ENCODE results near the gene ADCY2.

Gene ADCY2

DNA sequence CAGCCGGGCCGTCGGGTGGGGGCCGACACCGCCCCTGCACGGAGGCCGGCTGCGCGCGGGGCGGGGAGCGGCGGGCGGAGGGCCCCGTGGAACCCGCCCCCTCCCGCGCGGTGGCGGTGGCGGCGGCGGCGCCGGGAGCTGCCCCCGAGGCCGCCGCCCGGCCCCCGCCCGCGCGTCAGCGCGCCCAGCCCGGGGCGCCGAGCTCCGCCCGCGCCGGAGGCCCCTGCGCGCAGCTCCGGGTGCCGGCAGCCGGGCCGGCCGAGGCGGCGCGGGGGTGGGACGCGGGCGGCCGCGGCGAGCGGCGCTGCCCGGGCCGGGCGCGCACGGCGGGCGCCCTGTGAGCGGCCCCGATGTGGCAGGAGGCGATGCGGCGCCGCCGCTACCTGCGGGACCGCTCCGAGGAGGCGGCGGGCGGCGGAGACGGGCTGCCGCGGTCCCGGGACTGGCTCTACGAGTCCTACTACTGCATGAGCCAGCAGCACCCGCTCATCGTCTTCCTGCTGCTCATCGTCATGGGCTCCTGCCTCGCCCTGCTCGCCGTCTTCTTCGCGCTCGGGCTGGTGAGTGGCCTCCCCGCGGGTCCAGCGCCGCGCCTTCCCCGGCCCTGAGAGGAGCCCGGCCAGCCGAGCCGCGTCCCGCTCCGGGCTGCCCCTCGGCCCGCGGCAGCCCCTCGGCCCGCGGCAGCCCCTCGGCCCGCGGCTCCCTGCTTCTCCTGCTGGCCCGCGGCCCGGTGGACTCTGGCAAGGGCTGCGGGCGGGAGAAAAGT, at the start of gene ADCY2:
Gene ADCY2, plus strand, starts transcription at position 192 of the 766 bp plus-strand sequence. Its CDS starts 159 bp downstream, at position 351.
- no peak for DNase-seq
- no peak for TF ChIP-seq GATA1 (IDR thresholded peaks at IDR 0.05; ENCODE audit: low read depth, low read length)
- TF ChIP-seq POLR2A (IDR thresholded peaks at IDR 0.05; ENCODE audit: low read length): no peak

DNA sequence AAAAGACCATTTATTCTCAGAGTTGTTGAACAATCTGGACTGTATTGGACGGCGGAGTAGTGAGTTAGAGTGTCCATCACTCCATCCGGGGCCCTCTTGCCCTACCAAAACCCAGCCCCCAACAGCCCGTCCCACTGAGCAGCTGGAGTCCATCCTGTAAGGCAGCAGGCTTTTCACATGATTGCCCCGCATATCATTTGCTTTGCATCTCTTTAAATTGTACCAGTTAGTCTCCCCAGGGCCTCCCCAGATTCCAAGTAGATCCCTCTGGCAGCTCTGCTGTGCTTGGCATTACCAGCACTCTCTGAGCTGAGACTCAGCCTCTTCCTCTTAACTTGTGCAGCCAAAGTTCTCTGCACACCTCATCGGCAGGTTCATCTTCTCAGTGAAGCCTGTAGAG, 48.6 kb upstream of the ADCY2 start:
- no peak for DNase-seq
- TF ChIP-seq POLR2A (IDR thresholded peaks at IDR 0.05; ENCODE audit: low read length) (no peak), GATA1 (IDR thresholded peaks at IDR 0.05; ENCODE audit: low read depth, low read length) (no peak)

DNA sequence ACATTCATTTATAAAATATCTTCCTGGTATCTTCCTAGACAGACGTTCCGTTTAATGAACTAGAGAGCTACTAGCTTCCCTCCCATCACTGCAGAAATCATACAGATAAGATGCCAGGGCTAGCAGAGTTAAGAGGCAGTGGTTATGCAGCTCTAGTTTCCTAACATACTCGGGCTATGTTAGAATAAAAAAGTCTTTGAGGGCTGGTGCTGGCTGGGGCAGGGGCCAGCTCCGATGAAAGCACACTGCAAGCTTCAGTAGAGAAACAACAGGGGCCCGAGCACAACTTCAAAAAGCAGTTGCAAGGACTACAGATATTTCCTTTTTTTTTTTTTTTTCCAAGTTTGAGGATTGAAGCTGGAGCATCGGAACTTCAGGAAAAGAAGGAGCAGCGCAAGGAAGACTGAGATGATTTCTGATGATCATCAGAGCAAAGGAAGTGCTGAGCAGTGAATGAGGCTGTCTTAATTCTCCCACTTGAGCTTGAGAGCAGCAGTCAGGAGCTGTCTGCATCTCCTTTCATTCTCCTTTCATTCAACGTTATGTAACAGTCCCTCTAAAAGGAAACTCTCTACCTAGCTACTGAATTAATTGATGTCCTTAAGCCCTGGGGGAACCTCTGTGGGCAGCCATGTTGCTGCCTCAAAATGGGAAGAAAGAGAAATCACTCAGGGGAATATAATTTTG, 47.6 kb upstream of the ADCY2 start:
- TF ChIP-seq GATA1 (IDR thresholded peaks at IDR 0.05; ENCODE audit: low read depth, low read length) (no peak), POLR2A (IDR thresholded peaks at IDR 0.05; ENCODE audit: low read length) (no peak)
- no peak for DNase-seq

DNA sequence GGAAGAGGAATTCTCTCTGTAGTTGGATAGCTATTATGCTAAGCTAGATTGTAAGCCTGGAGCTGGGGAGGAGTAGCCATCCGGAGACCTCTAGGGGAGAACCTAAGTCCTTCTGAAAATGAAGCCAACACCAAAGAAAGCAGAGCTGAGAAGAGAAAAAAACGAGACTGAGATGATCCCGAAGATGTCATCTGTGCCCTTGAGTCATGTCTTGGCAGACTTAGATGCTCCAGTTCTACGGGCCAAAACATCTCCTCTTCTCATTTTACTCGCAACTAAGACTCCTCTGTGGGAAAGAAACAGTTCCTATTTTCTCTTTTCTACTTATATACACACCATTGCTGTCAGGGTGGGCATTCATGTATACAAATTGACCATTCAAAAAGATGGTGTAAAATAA, 34.3 kb upstream of the ADCY2 start:
- TF ChIP-seq POLR2A (IDR thresholded peaks at IDR 0.05; ENCODE audit: low read length) (no peak), GATA1 (IDR thresholded peaks at IDR 0.05; ENCODE audit: low read depth, low read length) (no peak)
- DNase-seq: no peak

DNA sequence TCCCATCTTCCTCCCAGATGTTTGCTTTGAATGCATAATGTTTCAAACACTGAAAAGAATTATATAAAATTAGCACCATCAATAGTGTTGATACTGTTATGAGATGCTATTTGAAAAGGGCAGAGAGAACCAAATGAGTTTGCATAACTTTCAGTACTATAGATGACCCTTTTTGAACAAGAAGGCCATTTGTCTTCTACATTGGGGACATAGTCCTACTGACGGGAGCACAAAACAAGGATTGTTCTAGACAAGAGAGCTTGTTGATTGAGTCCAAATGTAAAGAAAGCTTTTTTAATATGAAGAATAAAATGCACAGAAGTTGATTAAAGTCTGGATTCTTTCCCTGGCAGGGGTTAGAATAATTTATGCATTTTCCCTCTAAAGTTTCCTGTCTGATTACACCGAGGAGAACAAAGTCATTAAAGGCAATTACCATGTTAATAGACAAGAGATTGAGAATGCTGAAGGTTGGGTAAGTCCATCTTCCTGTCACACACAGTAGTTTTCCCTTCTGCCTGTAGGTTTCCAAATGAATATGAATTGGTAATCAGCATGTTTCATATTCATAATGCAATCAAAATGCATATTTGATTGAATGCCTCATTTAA, 32.8 kb upstream of the ADCY2 start:
- DNase-seq: no peak
- TF ChIP-seq GATA1 (IDR thresholded peaks at IDR 0.05; ENCODE audit: low read depth, low read length): no peak
- no peak for TF ChIP-seq POLR2A (IDR thresholded peaks at IDR 0.05; ENCODE audit: low read length)

DNA sequence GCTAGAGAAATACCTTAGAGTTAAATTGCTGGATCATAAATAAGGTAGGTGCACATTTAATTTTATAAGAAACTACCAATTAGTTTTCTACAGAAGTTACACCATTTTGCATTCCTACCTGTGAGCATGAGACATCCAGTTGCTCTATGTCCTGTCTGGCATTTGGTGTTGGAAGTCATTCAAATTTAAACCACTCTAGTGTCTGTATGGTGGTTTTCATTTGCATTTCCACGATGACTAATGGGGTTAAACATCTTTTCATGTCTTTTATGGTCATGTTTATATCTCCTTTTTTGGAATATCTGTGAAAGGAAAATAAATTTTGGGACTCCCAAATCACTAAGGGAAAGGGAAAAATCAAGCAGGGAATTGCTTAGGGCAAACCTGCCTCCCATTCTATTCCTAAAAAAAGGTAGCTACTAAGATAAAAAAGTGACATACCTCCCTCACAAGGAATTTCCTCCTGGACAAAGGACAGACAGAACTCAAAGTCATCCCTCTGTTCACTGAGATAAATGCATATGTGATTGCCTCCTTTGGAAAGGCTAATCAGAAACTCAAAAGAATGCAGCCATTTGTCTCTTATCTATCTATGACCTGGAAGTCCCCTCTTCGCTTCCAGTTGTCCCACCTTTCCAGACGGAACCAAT, 31.6 kb upstream of the ADCY2 start:
- no peak for DNase-seq
- TF ChIP-seq POLR2A (IDR thresholded peaks at IDR 0.05; ENCODE audit: low read length) (no peak), GATA1 (IDR thresholded peaks at IDR 0.05; ENCODE audit: low read depth, low read length) (no peak)

DNA sequence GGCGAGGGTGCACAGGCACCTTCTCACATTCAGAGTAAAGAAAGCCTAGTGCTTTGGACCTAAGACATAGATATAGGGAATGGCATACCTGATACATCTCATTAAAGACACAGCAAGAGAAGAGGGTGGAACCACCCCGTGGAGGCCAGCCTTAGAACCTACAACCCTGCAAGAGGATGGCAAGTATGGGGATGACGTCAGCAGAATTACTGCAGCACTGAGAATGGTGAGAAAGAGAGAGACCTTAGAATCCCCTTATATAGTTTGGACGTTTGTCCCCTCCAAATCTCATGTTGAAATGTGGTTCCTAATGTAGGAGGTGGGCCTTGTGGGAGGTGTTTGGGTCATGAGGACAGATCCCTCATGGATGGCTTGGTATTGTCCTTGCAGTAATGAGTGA, 28.2 kb upstream of the ADCY2 start:
- TF ChIP-seq GATA1 (IDR thresholded peaks at IDR 0.05; ENCODE audit: low read depth, low read length): no peak
- no peak for TF ChIP-seq POLR2A (IDR thresholded peaks at IDR 0.05; ENCODE audit: low read length)
- no peak for DNase-seq

DNA sequence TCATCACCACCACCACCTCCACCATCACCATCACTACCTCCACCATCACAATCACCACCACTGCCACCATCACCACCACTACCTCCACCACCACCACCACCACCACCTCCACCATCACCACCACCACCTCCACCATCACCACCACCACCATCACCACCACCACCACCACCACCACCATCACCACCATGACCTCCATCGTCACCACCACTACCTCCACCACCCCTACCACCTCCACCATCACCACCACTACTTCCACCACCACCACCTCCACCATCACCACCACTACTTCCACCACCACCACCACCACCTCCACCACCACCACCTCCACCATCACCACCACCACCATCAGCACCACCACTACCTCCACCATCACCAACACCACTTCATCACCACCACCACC, 23.5 kb upstream of the ADCY2 start:
- DNase-seq: no peak
- TF ChIP-seq GATA1 (IDR thresholded peaks at IDR 0.05; ENCODE audit: low read depth, low read length) (no peak), POLR2A (IDR thresholded peaks at IDR 0.05; ENCODE audit: low read length) (no peak)

DNA sequence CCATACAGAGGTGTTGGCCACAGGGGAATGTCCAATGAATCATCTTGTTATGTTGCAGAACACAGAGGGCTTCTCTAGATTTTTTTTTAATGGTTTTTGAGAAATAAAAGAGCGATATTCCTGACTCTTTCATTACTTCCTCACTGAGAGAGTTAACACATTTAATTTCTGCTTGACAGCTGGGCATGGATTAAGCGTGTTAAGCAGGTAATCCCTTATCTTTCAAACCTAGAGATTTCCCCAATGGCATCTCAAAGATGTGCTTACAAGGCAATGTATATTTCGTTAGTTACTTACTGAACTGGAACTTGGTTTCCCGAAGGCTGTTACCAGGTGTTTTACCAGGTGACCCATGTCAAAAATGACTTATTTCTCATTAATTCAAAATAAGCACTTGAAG, 21.8 kb upstream of the ADCY2 start:
- no peak for DNase-seq
- TF ChIP-seq GATA1 (IDR thresholded peaks at IDR 0.05; ENCODE audit: low read depth, low read length) (no peak), POLR2A (IDR thresholded peaks at IDR 0.05; ENCODE audit: low read length) (no peak)

DNA sequence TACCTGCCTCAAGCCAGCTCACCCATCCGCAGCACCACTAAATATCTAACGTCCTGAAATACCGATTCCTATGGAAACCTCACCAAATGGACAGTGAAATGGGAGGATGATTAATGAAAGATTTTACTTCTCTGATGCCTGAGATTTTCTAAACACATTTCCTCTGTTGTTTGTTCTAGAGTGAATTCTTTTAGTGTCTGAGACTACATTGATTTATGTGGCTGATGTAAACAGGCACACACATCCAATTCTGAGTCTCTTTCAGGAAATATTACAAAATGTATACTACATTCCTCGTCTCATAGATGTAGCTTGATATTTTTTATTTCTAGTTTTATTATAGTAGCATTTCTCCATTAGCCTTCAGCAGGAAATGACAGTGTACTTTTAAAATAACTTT, 20.5 kb upstream of the ADCY2 start:
- DNase-seq: no peak
- TF ChIP-seq POLR2A (IDR thresholded peaks at IDR 0.05; ENCODE audit: low read length): no peak
- no peak for TF ChIP-seq GATA1 (IDR thresholded peaks at IDR 0.05; ENCODE audit: low read depth, low read length)

DNA sequence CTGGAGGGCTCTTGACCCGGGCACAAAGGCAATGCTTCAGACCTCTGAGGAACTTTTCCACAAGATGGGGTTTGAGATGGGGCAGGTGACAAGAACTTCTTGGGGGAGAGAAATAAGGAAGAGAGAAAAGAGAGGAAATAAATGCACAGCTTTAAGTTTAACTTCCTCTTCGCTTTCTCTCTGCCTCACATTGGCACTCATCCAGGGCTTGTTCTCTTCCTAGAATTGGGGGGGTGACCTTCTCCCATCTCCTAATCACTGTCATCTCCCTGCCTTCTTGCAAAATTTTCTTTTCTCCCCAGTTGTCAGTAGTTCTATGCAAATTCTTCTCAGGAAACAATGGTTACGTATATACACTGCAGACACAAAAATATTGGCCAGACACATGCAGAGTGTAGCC, 19.1 kb upstream of the ADCY2 start:
- TF ChIP-seq GATA1 (IDR thresholded peaks at IDR 0.05; ENCODE audit: low read depth, low read length) (no peak), POLR2A (IDR thresholded peaks at IDR 0.05; ENCODE audit: low read length) (no peak)
- DNase-seq: no peak

DNA sequence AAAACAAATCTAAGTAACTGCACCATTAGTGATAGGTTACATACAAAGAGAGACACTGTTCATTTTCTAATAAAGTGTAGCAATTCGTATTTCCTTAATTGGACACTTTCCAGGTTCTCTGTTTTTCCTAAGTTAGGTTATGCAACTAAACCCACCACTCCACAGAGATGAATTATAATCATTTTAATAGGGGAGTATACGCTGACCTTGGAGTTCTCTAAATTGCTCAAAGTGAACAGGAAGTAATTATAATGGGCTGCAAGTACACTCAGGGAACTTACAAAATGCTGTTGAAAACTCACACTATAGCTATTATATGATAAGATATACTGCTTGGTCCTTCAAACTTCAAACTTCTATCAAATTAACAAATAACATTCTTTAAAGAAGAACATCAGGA, 18.2 kb upstream of the ADCY2 start:
- DNase-seq: no peak
- TF ChIP-seq POLR2A (IDR thresholded peaks at IDR 0.05; ENCODE audit: low read length) (no peak), GATA1 (IDR thresholded peaks at IDR 0.05; ENCODE audit: low read depth, low read length) (no peak)

DNA sequence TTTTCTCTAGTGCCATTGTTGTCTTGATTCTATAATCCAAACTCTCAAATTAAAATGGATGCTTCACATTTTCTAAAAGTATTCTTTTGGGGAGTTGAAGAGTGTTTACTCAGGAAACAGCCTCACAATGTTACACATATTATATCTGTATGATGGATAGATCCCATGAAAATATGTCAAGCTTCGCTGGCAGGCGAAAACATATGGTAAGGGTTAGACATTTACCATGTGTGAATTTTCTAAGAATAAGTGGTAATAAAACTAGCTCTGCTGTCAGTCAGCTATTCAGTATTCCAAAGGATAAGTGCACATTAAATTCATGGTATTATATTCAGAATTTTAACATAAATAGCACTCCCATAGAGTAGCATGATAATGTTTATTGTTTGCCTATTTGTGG, 13.3 kb upstream of the ADCY2 start:
- no peak for DNase-seq
- TF ChIP-seq GATA1 (IDR thresholded peaks at IDR 0.05; ENCODE audit: low read depth, low read length) (no peak), POLR2A (IDR thresholded peaks at IDR 0.05; ENCODE audit: low read length) (no peak)

DNA sequence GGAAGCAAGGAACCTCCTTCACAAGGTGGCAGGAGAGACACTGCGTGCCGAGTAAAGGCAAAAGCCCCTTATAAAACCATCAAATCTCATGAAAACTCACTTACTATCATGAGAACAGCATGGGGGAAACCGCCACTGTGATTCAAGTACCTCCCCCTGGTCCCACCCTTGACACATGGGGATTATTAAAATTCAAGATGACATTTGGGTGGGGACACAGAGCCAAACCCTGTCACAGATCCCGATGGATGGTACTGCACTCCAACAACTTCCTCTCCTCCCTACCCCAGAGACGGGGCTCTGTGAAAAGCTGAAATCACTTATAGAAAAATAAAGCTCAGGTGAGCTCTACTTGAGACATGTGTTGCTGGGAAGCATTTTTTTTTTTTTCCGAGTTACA, 10.3 kb upstream of the ADCY2 start:
- TF ChIP-seq POLR2A (IDR thresholded peaks at IDR 0.05; ENCODE audit: low read length): no peak
- TF ChIP-seq GATA1 (IDR thresholded peaks at IDR 0.05; ENCODE audit: low read depth, low read length): no peak
- no peak for DNase-seq
